Esophagus squamous epithelium (tissue), 5 donors: ENCODE measurements around the gene NFATC4. TPM values are rescaled to one million over a fixed set of nuclear protein-coding genes. Genes with fewer than 3 reads are reported as not detected.

Source experiments
- DNase-seq: peaks from one replicate; lab custom pipeline; 2025; lab: John Stamatoyannopoulos, UW
- H3K27ac ChIP-seq, 4 donors: fragments of 200-600 bp; sonication (generic); one replicate each; pipeline ENCODE4 v1.5.1; 2016 to 2019; ENCODE audit warnings: mild to moderate bottlenecking in 1 of 4
- H3K27me3 ChIP-seq, 4 donors: fragments of 200-600 bp; sonication (generic); 1 replicate in 3 of 4; 2 replicates in 1 of 4; pipeline versions ENCODE4 v1.5.1 to v1.6.0; 2017 to 2021; ENCODE audit warnings: antibody characterized with exemption in 1 of 4
- H3K36me3 ChIP-seq, 3 donors: fragments of 200-600 bp; sonication (generic); one replicate each; pipeline ENCODE4 v1.5.1; 2016 to 2019
- H3K4me1 ChIP-seq, 3 donors: fragments of 200-600 bp; sonication (generic); one replicate each; pipeline ENCODE4 v1.5.1; 2017 to 2019
- H3K4me3 ChIP-seq, 4 donors: fragments of 200-600 bp; sonication (generic); 1 replicate in 3 of 4; 2 replicates in 1 of 4; pipeline ENCODE4 v1.5.1; 2016 to 2019; ENCODE audit warnings: mild to moderate bottlenecking in 2 of 4, moderate library complexity in 1 of 4
- H3K9me3 ChIP-seq, 3 donors: fragments of 200-600 bp; sonication (generic); one replicate each; pipeline ENCODE4 v1.5.1; 2016 to 2019
- POLR2A ChIP-seq, 4 donors: fragments of 450-650 bp; IDR thresholded peaks; one replicate each; pipeline ENCODE4 v1.6.1; 2017; ENCODE audit warnings: antibody characterized with exemption in 4 of 4, mild to moderate bottlenecking in 4 of 4, moderate library complexity in 3 of 4
- WGBS, 2 donors: methylation state at CpG; one replicate each; pipeline ENCODE4 v1.1.5; 2018; 5-methylcytosine and 5-hydroxymethylcytosine counted together
- intact Hi-C: fragments of 100-400 bp; cut with DNase I; formaldehyde crosslinking; loops from one replicate; pipeline ENCODE4 v1.15.0; 2022
- total RNA-seq, 4 donors: library from RNA; depleted of rRNA; stranded (reverse); fragments of >200 nt; gene quantifications; one replicate each; pipeline ENCODE4 v1.1.0, GENCODE V29; 2016
- TF ChIP-seq, protein P1 (sequence below), 6 experiments: fragments of 450-650 bp in 4 of 6; fragments of 200-600 bp in 2 of 6; sonication (generic) in 2 of 6; IDR thresholded peaks; one replicate each; pipeline ENCODE4 v1.5.1; 2016 to 2019; ENCODE audit warnings: antibody characterized with exemption in 6 of 6, mild to moderate bottlenecking in 4 of 6, moderate library complexity in 4 of 6
- donor health status: DM: yes; HTN: yes; CAD: no.

Gene NFATC4
- total RNA-seq, 4 donors from 2014 or later, result 2.7 to 22.5 (median 9.2) TPM

DNA sequence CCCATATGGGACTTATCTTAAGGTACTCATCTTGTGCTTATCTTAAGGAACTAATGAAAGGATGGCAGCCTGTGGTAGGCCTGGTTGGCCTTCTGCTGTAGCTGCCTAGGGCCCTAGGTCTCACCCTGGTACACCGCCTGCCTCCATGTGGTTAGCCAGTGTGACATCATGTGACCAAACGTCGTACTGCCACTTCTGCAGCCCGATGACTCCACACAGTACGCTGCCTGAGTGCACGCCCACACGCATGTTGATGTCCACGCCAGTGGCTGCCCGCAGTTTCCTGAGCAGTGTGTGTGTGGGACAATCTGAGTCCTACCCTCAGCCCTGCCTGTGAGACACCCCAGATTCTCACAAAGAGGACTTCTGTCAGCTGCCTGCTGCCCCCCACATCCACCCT is 38.2 kb upstream of the NFATC4 start:
- Histone ChIP-seq H3K27me3 (peaks cover 0 to 25% (median 5%) of the 10 kb centered on the region in 4 donors), H3K4me3 (no peak overlapping the region), H3K9me3 (no peaks in the 10 kb centered on the region), H3K4me1 (peaks cover 17 to 64% (median 31%) of the 10 kb centered on the region in 3 donors), H3K27ac (peak overlapping the region in 2 of 4 donors; percentile 18 to 32), H3K36me3 (no peaks in the 10 kb centered on the region)
- intact Hi-C loops, result loop anchor here (5.0 kb wide), 1 partner anchor 103 kb away; no protein-coding TSS in a partner anchor
- DNase-seq, result no peak
- WGBS, 2 donors, result 62% methylated on average over 5 of the region's 9 CpGs; no CpG with 5 or more reads in 1 of the 2 donors
- TF ChIP-seq POLR2A (IDR thresholded peaks at IDR 0.05), result peak in 1 of 4 donors; percentile 18
- TF ChIP-seq, protein P1, sequence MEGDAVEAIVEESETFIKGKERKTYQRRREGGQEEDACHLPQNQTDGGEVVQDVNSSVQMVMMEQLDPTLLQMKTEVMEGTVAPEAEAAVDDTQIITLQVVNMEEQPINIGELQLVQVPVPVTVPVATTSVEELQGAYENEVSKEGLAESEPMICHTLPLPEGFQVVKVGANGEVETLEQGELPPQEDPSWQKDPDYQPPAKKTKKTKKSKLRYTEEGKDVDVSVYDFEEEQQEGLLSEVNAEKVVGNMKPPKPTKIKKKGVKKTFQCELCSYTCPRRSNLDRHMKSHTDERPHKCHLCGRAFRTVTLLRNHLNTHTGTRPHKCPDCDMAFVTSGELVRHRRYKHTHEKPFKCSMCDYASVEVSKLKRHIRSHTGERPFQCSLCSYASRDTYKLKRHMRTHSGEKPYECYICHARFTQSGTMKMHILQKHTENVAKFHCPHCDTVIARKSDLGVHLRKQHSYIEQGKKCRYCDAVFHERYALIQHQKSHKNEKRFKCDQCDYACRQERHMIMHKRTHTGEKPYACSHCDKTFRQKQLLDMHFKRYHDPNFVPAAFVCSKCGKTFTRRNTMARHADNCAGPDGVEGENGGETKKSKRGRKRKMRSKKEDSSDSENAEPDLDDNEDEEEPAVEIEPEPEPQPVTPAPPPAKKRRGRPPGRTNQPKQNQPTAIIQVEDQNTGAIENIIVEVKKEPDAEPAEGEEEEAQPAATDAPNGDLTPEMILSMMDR (IDR thresholded peaks at IDR 0.05), result no peak

- H3K27ac ChIP-seq, result no peak overlapping the region
- TF ChIP-seq, protein P1 (IDR thresholded peaks at IDR 0.05), result no peak
- TF ChIP-seq POLR2A (IDR thresholded peaks at IDR 0.05), result no peak
- peaks cover 0 to 39% (median 6%) of the 10 kb centered on the region in 4 donors for H3K27me3 ChIP-seq
- 92 to 100% methylated on average over 3 to 7 of the region's 10 CpGs for WGBS, 2 donors
- peaks cover 22 to 78% (median 34%) of the 10 kb centered on the region in 3 donors for H3K4me1 ChIP-seq
- DNase-seq, result no peak
- intact Hi-C loops, result loop anchor here (5.0 kb wide), 1 partner anchor 101 kb away; no protein-coding TSS in a partner anchor
- H3K4me3 ChIP-seq, result no peak overlapping the region
- no peaks in the 10 kb centered on the region for H3K9me3 ChIP-seq
- H3K36me3 ChIP-seq, result peaks cover 0 to 5% (median 0%) of the 10 kb centered on the region in 3 donors
These were observed 36.9 kb upstream of the NFATC4 start for GRCh38 chr14:24330973-24331674.

GRCh38 chr14:24331731-24332267 is 36.2 kb upstream of the NFATC4 start:
- WGBS, 2 donors, result 25 to 44% methylated on average over 6 to 10 of the region's 26 CpGs
- Histone ChIP-seq H3K4me1 (peaks cover 22 to 85% (median 34%) of the 10 kb centered on the region in 3 donors), H3K36me3 (peaks cover 0 to 11% (median 0%) of the 10 kb centered on the region in 3 donors), H3K4me3 (no peak overlapping the region), H3K27ac (no peak overlapping the region), H3K9me3 (no peaks in the 10 kb centered on the region), H3K27me3 (peaks cover 0 to 39% (median 6%) of the 10 kb centered on the region in 4 donors)
- no peak for DNase-seq
- no peak for TF ChIP-seq POLR2A (IDR thresholded peaks at IDR 0.05)
- TF ChIP-seq, protein P1 (IDR thresholded peaks at IDR 0.05), result no peak
- intact Hi-C loops, result loop anchor here (5.0 kb wide), 1 partner anchor 101 kb away; no protein-coding TSS in a partner anchor

DNA sequence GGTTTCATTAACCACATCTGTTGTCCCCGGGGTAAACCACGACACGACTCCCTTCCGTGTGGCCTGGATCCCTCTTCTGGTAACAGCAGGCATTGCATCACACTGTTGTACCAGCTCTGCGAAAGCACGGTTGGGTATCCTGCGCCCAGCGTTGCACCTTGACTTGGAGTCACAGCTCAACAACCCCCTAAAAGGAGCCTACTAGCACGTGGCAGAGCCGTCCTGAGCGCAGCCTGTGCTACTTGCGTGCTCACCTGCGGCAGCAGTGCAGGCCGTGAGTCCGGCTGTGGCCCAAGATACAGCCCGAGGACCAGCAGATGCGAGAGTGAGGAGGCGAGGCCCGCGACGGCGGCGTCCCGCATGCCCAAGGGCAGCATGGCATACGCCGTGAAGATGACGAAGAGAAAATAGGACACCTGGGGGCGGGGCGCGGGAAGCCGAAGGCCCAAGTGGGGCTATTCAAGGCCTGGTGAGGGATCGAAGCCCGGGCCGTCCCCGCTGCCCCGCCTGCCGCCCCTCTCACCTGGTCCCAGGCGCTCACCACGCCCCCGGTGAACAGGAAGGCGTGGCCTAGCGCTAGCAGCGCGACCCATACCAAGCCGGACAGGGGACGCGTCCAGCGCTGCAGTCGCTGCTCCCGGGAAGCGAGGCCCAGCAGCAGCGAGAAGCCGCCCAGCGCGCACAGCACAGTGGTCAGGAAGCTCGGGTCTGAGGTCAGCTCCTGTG is 35.6 kb upstream of the NFATC4 start:
- WGBS, 2 donors, result 6 to 22% methylated on average over 18 to 39 of the region's 56 CpGs
- peaks cover 0 to 39% (median 6%) of the 10 kb centered on the region in 4 donors for H3K27me3 ChIP-seq
- intact Hi-C loops, result loop anchor here (5.0 kb wide), 1 partner anchor 100 kb away; no protein-coding TSS in a partner anchor
- peaks cover 22 to 88% (median 34%) of the 10 kb centered on the region in 3 donors for H3K4me1 ChIP-seq
- peaks cover 0 to 18% (median 0%) of the 10 kb centered on the region in 3 donors for H3K36me3 ChIP-seq
- H3K27ac ChIP-seq, result peak overlapping the region in 2 of 4 donors; percentile 12 to 15
- H3K4me3 ChIP-seq, result peak overlapping the region; percentile 8 to 70 (median 34)
- no peak for TF ChIP-seq POLR2A (IDR thresholded peaks at IDR 0.05)
- TF ChIP-seq, protein P1 (IDR thresholded peaks at IDR 0.05), result peak; percentile 61 to 85 (median 76)
- DNase-seq, result no peak
- H3K9me3 ChIP-seq, result no peaks in the 10 kb centered on the region
